Activated naive CD8-positive, alpha-beta T cell treated with anti-CD3 and anti-CD28 coated beads, Interleukin-2, amount 50 U/mL, for 16 hours (primary cell): ENCODE results near the gene PRR16.

Experiments
- DNase-seq: peaks from one replicate; pipeline ENCODE4 v3.0.0-alpha.2; 2020; ENCODE audit warnings: low read depth, low spot score

Gene PRR16

GRCh38 chr5:120516805-120517204 is 52.7 kb downstream of the PRR16 start:
- DNase-seq, result no peak

GRCh38 chr5:120517607-120518252 is 53.6 kb downstream of the PRR16 start:
- no peak for DNase-seq

DNA sequence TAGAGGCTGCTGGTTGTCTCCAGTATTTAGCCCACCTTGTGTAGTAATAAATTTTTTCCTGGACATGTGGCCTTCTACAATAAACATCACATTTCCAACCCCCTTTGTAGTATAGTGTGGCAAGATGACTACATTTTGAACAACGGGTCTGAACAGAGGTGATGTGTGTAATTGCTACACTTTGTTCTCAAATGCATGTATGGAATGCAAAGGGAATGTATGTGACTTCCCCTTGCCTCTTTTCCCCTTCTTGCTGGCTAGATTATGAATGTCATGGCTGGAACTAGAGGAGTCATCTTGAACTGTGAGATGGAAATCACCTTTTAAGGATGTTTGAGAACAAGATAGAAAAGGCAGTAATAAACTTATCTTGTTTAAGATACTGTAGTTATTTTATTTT is 54.5 kb downstream of the PRR16 start:
- DNase-seq, result no peak

DNA sequence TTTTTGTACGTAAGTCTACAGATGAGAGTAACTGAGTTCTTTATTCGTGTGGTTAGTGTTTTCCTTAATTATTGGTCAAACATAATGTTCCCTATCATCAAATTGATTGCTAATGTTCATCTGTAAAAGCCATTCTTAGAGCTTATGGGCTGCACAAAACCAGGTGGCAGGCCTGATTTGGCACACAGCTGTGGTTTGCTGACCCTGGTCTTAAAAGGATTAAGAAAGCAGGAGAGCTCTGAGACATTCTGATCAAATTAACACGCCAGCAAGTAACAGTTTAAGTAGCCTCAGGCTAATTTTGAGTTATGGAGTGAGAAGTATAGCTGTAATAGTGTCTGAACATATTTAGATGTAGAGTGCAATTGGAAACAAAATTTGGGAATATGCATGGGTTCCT is 63.2 kb downstream of the PRR16 start:
- DNase-seq, result no peak

DNA sequence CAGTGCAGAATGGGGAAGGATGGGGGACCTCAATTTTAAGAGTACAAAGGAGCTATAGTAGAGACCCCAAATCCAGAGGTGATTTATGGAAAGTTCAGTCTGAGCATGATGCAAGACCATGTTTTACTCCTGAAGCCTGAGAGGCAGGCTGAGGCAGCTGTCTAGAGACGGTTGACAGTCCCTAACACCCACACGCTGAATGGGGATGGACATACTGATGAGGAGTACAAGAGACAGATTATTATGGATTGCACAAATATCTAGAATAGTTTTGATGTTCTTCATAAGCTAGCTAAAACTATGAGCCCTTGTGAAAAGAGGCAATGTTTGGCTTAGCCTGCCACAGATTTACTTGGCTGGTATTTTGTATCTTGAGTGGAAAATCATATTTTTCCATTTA is 64.5 kb downstream of the PRR16 start:
- DNase-seq, result no peak

- DNase-seq, result no peak
These were observed 65.3 kb downstream of the PRR16 start for GRCh38 chr5:120529386-120529785.

DNA sequence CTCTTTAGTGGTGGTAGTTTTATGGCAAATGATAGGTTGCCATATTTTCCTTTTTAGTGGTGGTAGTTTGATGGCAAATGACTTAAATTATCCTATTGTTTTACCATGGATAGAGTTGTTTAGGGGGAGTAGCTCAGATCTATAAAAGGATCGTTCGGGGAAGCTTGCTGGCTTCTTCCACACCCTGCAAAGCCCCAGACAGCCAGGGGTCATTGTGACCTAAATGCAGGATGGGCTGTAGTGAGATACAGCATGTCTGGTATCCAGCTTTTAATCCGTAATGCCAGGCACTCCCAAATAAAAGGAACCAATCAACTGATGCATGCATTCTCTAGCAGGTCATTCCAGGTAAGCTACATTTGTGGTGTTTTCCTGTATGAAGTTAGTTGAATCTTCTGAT is 67.1 kb downstream of the PRR16 start:
- no peak for DNase-seq

DNA sequence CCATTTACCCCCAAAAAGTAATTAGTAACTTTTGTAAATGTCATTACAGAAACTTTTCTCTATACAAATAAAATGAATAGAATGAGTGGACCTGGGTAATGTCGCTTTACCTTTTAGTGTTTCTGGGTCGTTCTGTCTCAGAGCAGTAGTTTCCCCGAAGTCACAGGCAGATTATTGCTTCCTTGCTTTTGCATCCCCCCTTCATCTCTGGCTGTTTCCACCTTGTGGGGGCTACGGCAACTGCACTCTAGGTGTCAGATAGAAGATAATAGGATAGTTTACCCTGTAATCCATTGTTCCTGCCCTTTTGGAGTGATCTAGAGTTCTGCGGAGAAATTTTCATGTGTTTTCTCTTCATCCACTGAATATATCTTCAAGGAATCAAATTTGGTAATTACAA is 68.7 kb downstream of the PRR16 start:
- DNase-seq, result no peak

GRCh38 chr5:120533581-120533980 is 69.5 kb downstream of the PRR16 start:
- no peak for DNase-seq

- no peak for DNase-seq
These were observed 71.8 kb downstream of the PRR16 start for GRCh38 chr5:120535900-120536299.

- no peak for DNase-seq
These were observed 74.0 kb downstream of the PRR16 start for GRCh38 chr5:120538149-120538548.

DNA sequence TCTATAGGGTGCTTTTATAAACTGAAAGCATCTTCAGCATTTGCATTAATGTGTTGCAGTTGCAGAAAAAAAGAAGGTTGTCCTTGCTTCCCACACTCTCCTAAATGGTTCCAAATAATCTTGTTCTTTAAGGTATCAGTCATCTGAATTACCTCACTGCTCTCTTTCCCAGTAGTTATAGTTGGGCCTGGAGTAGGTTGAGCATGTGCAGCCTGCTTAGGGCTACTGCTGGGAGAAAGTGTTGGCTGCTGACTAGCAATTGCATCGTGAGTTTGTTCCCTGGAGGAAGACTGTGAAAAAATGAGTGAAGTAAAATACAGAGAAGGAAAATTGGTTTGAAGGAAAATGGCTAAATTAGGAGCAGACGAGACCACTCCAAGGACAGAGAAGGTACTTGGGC is 74.5 kb downstream of the PRR16 start:
- DNase-seq, result no peak

DNA sequence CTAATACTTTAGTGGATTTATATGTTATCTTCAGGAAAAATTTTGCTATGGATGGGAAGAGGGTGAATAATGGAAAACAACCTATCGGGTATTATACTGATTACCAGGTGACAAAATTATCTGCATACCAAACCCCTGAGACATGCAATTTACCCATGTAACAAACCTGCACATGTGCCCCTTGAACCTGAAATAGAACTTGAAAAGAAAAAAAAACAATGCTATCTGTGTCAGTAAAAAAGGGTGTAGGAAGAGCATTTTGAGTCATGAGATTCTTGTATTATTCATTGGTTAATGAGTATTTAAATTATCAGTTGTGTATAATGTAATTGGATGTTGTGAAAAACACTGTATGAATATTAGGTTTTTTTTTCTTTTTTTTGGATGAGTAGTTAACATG is 75.4 kb downstream of the PRR16 start:
- no peak for DNase-seq

- DNase-seq, result no peak
These were observed 76.0 kb downstream of the PRR16 start for GRCh38 chr5:120540097-120540496.

GRCh38 chr5:120544043-120544442 is 79.9 kb downstream of the PRR16 start:
- DNase-seq, result no peak

DNA sequence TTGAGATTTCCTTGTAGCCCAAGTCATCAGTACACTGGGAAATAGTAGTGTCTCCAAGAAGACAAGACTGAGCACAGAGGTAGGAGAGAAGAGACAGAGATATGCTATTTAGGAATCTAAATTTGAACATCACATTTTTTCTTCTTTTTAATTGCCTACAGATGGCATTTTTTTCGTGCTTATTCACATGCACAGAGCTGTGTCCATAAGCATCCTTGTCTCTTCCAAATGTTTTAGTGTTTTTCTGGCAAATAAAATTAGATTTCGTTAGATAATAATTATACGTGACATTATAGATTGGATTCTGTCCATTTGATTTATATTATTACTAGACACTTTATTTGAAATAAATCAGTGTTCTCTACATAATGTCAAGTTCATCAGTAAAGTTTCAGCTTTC is 80.9 kb downstream of the PRR16 start:
- DNase-seq, result no peak

DNA sequence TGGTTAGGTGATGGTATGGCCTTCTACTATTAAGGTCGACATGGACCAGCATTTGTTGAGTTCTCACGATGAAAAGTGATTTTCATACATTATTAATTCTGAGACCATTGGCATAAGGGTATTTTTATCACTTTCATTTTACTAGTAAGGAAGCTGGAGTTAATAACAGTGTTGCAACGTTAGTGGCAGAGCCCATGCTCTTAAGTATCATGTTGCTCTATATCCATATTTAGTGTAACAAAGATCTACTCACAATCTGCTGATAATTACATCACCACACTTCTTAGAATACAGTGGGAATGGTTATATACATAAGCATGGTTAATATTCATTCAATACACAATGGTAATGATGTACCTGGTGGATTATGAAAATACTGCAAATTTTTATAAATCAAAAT is 81.9 kb downstream of the PRR16 start:
- no peak for DNase-seq

- no peak for DNase-seq
These were observed 82.8 kb downstream of the PRR16 start for GRCh38 chr5:120546922-120547321.

DNA sequence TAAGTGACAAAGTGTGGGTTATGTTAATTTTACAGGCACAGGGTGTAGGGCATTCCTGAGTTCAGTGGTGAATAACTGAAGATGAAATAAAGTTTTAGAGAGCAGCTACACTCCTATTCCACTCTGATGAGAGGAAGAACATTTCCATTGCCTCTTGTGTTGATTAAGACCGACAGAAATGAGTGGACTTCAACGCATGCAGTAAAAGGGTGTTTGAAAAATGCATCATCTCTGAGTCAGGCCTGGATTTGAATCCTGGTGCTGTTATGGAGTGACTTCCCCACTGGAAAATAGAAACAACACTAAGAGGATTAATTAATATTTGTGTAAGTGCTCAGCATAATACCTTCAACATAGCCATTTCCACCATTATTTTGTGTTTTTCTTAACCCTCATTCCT is 86.3 kb downstream of the PRR16 start:
- DNase-seq, result no peak

GRCh38 chr5:120552638-120553037 is 88.5 kb downstream of the PRR16 start:
- DNase-seq, result no peak

DNA sequence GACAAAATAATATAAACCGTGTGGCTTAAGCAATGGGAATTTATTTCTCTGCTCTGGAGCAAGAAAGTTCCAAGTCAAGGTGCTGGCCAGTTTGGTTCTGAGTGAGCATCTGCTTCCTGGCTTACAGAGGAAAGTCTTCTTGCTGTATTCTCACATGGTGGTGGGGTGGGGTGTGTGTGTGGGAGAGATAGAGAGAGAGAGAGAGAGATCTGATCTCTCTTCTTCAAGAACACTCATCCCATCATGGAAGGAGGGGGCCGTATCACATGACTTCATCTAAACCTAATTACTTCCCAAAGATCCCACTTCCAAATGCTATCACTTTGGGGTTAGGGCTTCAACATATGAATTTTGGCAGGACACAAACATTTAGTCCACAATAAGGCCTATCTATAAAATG is 91.2 kb downstream of the PRR16 start:
- DNase-seq, result no peak

GRCh38 chr5:120564013-120564412 is 99.9 kb downstream of the PRR16 start:
- DNase-seq, result no peak

DNA sequence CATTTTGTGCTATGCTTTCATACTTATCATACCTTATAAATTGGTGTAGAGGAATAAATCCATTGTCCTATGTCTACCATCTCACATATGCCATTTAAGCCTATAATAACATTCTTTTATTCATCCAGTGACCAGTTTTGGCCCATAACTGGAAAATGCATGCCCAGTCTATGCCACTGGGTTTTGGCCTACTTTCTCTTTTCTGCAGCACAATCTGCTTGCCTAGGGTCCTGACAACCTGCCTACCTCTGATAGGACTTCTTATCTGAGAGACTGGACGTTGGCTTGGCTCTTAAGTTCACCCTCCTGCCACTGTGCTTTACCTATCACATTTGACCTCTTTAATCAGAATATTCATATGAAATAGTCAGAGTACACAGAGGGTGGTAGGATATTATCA is 103.0 kb downstream of the PRR16 start:
- no peak for DNase-seq

GRCh38 chr5:120567921-120568320 is 103.8 kb downstream of the PRR16 start:
- DNase-seq, result no peak
